Liver (tissue), 9 donors: Measurements from ENCODE around the gene PKP3. TPM values are rescaled to one million over a fixed set of nuclear protein-coding genes. Genes with fewer than 3 reads are reported as not detected.
A peak's percentile ranks its signal among the peaks of the same experiment; 100 is the strongest.

ENCODE experiments used
- DNase-seq: peaks from one replicate; pipeline ENCODE4 v3.0.0-alpha.2; 2017; ENCODE audit warnings: low spot score
- H3K27ac ChIP-seq, 2 donors: one replicate each; pipeline ENCODE4 v1.7.0; 2013; ENCODE audit warnings: inconsistent platforms in 2 of 2, low read length in 2 of 2, control low read depth in 1 of 2, low read depth in 1 of 2, mild to moderate bottlenecking in 1 of 2
- H3K27me3 ChIP-seq, 4 donors: one replicate each; pipeline versions ENCODE4 v1.6.1 to v1.7.0; 2013; ENCODE audit warnings: low read length in 3 of 4, inconsistent platforms in 1 of 4, mild to moderate bottlenecking in 1 of 4, moderate library complexity in 1 of 4; ENCODE audit not compliant: control insufficient read depth in 4 of 4, insufficient read depth in 4 of 4
- H3K36me3 ChIP-seq, 4 donors: one replicate each; pipeline versions ENCODE4 v1.6.1 to v1.7.0; 2013; ENCODE audit warnings: low read length in 3 of 4, mild to moderate bottlenecking in 3 of 4, low read depth in 1 of 4, moderate library complexity in 1 of 4; ENCODE audit not compliant: control insufficient read depth in 4 of 4, insufficient read depth in 3 of 4
- H3K4me1 ChIP-seq, 4 donors: one replicate each; pipeline versions ENCODE4 v1.6.1 to v1.7.0; 2013; ENCODE audit warnings: low read length in 3 of 4, mild to moderate bottlenecking in 3 of 4, moderate library complexity in 1 of 4; ENCODE audit not compliant: control insufficient read depth in 4 of 4, insufficient read depth in 4 of 4
- H3K4me3 ChIP-seq, 3 donors: one replicate each; pipeline versions ENCODE4 v1.6.1 to v1.7.0; 2013; ENCODE audit warnings: low read length in 3 of 3, control low read depth in 1 of 3, low read depth in 1 of 3, mild to moderate bottlenecking in 1 of 3
- H3K9ac ChIP-seq, 2 donors: one replicate each; pipeline ENCODE4 v1.7.0; 2013; ENCODE audit warnings: low read length in 2 of 2, mild to moderate bottlenecking in 2 of 2, moderate library complexity in 2 of 2, control low read depth in 1 of 2, low read depth in 1 of 2
- H3K9me3 ChIP-seq, 4 donors: one replicate each; pipeline versions ENCODE4 v1.6.1 to v1.7.0; 2013; ENCODE audit warnings: low read length in 3 of 4; ENCODE audit not compliant: control insufficient read depth in 4 of 4
- EGR1 ChIP-seq, 2 donors: IDR thresholded peaks; 2 replicates each; pipeline ENCODE4 v1.6.1; 2016 to 2018; ENCODE audit warnings: antibody characterized with exemption in 2 of 2, low read depth in 2 of 2
- FOXA2 ChIP-seq: IDR thresholded peaks from 2 replicates; pipeline ENCODE4 v1.6.1; 2016; ENCODE audit warnings: antibody characterized with exemption
- GABPA ChIP-seq, 2 donors: IDR thresholded peaks in 1 of 2; conservative IDR thresholded peaks in 1 of 2; 2 replicates each; pipeline ENCODE4 v1.6.1; 2016; ENCODE audit warnings: antibody characterized with exemption in 2 of 2, mild to moderate bottlenecking in 1 of 2, moderate library complexity in 1 of 2
- HNF4A ChIP-seq, 2 donors: conservative IDR thresholded peaks; 2 replicates each; pipeline ENCODE4 v1.6.1; 2016; ENCODE audit warnings: antibody characterized with exemption in 2 of 2, mild to moderate bottlenecking in 2 of 2
- JUND ChIP-seq, 2 donors: IDR thresholded peaks; 2 replicates each; pipeline ENCODE4 v1.6.1; 2016; ENCODE audit warnings: antibody characterized with exemption in 2 of 2
- NR2F2 ChIP-seq: IDR thresholded peaks from 2 replicates; pipeline ENCODE4 v1.6.1; 2016; ENCODE audit warnings: antibody characterized with exemption
- RAD21 ChIP-seq, 2 donors: IDR thresholded peaks; 2 replicates each; pipeline ENCODE4 v1.6.1; 2016; ENCODE audit warnings: antibody characterized with exemption in 2 of 2, mild to moderate bottlenecking in 2 of 2
- SP1 ChIP-seq: IDR thresholded peaks from 2 replicates; pipeline ENCODE4 v1.6.1; 2018; ENCODE audit warnings: antibody characterized with exemption, mild to moderate bottlenecking
- YY1 ChIP-seq: IDR thresholded peaks from 2 replicates; pipeline ENCODE4 v1.6.1; 2016; ENCODE audit warnings: antibody characterized with exemption, mild to moderate bottlenecking
- WGBS: extraction: QIAGEN DNeasy Blood & Tissue Kit; methylation state at CpG from one replicate; pipeline ENCODE4 v1.1.7; 2013; 5-methylcytosine and 5-hydroxymethylcytosine counted together
- polyA plus RNA-seq, 2 donors: library from polyadenylated mRNA; stranded (reverse) in 1 of 2; unstranded in 1 of 2; fragments of 200-250 nt in 1 of 2; fragments of >200 nt in 1 of 2; fragmentation: Nextera tagmentation in 1 of 2; extraction: Ambion mirVana in 1 of 2; gene quantifications; one replicate each; pipeline versions ENCODE4 v1.2.1 to v1.2.3, GENCODE V29; 2013 to 2015
- total RNA-seq, 2 donors: library from RNA; depleted of rRNA; stranded (reverse); fragments of >200 nt; gene quantifications; one replicate each; pipeline ENCODE4 v1.2.3, GENCODE V29; 2014
- TF ChIP-seq, protein P1 (sequence below): IDR thresholded peaks from 2 replicates; pipeline ENCODE4 v1.6.1; 2016; ENCODE audit warnings: antibody characterized with exemption, mild to moderate bottlenecking
- TF ChIP-seq, protein P2 (sequence below): IDR thresholded peaks from 2 replicates; pipeline ENCODE4 v1.6.1; 2016; ENCODE audit warnings: antibody characterized with exemption
- TF ChIP-seq, protein P3 (sequence below): IDR thresholded peaks from 2 replicates; pipeline ENCODE4 v1.6.1; 2016; ENCODE audit warnings: antibody characterized with exemption
- TF ChIP-seq, protein P4 (sequence below): IDR thresholded peaks from 2 replicates; pipeline ENCODE4 v1.6.1; 2016; ENCODE audit warnings: antibody characterized with exemption
- TF ChIP-seq, protein P5 (sequence below): fragments of 150-350 bp; IDR thresholded peaks from 2 replicates; pipeline ENCODE4 v1.5.1; 2017; ENCODE audit warnings: improper control_type of control experiment, low read depth, low read length; ENCODE audit not compliant: missing input control
- donor health status: healthy.
- donor health status: healthy.
- donor health status: healthy.
- donor health status: healthy.
- donor health status: healthy.

Gene PKP3
- total and polyA plus RNA-seq, 4 donors = 0.08 to 0.37 (median 0.25) TPM; not detected in 1

DNA sequence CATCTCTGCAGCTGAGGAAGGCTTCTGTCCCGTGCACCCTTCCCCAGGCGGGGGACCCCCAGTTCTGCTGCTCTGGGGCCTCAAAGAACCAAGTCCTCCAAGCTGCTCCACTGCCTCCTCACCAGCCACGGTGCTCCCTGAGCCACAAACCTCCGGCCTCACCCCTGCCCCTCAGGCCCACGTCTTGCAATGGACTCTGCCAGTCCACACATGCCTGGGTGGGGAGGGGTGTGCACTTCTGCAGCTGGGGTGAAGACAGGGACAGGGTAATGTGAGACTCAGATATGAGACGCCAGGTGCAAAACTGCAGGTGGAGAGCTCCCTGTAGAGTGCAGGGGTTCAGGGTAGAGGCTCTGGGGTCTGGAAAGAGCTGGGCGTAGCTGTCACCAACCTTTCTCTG is 52.9 kb downstream of the PKP3 start:
- Histone ChIP-seq H3K27ac (no peak overlapping the region), H3K4me1 (peaks cover 8 to 40% (median 26%) of the 10 kb centered on the region in 4 donors), H3K9me3 (no peaks in the 10 kb centered on the region), H3K36me3 (peaks cover 0 to 1% (median 0%) of the 10 kb centered on the region in 4 donors), H3K27me3 (no peaks in the 10 kb centered on the region), H3K4me3 (no peak overlapping the region), H3K9ac (no peak overlapping the region)
- WGBS = 79% methylated on average over 7 of the region's 7 CpGs
- TF ChIP-seq, protein P1, sequence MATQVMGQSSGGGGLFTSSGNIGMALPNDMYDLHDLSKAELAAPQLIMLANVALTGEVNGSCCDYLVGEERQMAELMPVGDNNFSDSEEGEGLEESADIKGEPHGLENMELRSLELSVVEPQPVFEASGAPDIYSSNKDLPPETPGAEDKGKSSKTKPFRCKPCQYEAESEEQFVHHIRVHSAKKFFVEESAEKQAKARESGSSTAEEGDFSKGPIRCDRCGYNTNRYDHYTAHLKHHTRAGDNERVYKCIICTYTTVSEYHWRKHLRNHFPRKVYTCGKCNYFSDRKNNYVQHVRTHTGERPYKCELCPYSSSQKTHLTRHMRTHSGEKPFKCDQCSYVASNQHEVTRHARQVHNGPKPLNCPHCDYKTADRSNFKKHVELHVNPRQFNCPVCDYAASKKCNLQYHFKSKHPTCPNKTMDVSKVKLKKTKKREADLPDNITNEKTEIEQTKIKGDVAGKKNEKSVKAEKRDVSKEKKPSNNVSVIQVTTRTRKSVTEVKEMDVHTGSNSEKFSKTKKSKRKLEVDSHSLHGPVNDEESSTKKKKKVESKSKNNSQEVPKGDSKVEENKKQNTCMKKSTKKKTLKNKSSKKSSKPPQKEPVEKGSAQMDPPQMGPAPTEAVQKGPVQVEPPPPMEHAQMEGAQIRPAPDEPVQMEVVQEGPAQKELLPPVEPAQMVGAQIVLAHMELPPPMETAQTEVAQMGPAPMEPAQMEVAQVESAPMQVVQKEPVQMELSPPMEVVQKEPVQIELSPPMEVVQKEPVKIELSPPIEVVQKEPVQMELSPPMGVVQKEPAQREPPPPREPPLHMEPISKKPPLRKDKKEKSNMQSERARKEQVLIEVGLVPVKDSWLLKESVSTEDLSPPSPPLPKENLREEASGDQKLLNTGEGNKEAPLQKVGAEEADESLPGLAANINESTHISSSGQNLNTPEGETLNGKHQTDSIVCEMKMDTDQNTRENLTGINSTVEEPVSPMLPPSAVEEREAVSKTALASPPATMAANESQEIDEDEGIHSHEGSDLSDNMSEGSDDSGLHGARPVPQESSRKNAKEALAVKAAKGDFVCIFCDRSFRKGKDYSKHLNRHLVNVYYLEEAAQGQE = no peak
- TF ChIP-seq, protein P2, sequence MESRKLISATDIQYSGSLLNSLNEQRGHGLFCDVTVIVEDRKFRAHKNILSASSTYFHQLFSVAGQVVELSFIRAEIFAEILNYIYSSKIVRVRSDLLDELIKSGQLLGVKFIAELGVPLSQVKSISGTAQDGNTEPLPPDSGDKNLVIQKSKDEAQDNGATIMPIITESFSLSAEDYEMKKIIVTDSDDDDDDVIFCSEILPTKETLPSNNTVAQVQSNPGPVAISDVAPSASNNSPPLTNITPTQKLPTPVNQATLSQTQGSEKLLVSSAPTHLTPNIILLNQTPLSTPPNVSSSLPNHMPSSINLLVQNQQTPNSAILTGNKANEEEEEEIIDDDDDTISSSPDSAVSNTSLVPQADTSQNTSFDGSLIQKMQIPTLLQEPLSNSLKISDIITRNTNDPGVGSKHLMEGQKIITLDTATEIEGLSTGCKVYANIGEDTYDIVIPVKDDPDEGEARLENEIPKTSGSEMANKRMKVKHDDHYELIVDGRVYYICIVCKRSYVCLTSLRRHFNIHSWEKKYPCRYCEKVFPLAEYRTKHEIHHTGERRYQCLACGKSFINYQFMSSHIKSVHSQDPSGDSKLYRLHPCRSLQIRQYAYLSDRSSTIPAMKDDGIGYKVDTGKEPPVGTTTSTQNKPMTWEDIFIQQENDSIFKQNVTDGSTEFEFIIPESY = no peak
- TF ChIP-seq, protein P3, sequence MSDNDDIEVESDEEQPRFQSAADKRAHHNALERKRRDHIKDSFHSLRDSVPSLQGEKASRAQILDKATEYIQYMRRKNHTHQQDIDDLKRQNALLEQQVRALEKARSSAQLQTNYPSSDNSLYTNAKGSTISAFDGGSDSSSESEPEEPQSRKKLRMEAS = no peak
- TF ChIP-seq EGR1 (IDR thresholded peaks at IDR 0.05; ENCODE audit: low read depth in 2 of 2) = no peak
- no peak for TF ChIP-seq YY1
- TF ChIP-seq NR2F2 = no peak
- TF ChIP-seq, protein P4, sequence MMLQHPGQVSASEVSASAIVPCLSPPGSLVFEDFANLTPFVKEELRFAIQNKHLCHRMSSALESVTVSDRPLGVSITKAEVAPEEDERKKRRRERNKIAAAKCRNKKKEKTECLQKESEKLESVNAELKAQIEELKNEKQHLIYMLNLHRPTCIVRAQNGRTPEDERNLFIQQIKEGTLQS = no peak
- DNase-seq = no peak

DNA sequence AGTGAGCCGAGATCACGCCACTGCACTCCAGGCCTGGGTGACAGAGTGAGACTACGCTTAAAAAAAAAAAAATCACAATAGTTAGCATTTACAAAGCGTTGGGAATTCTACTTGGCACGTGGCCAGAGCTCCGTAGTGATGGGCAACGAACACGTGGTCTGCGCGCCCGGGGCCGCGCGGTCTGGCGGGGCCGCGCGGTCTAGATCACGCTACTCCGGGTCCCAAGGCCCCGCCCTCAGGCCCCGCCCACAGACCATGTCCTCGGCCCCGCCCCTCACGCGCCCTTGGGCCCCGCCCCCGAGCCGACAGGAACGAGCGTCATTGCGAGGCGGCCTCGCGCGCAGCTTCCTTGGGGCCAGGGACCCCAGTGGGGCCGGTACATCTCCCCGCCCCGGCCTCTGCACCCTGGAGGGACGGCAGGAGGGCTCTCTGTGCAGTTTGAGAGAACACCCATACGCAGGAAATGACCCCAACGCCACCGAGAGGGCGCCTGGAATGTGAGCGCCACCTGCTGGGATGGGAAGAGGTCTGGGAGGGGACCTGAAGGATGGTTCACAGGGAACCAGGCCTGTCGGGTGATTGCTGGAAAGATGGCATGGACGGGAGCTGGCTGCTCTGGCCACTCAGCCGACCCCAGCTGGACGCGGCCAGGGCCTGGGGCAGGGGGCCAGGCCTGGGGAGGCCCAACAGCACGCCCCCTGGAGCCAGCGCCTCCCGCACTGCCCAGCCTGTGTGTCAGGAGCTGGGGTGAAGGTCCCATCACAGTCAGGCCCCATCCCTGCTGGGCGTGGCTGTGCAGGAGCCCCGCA is 54.1 kb downstream of the PKP3 start:
- peak overlapping the region; percentile 42 to 75 for H3K9ac ChIP-seq
- no peaks in the 10 kb centered on the region for H3K27me3 ChIP-seq
- peak overlapping the region; percentile 62 to 72 (median 70) for H3K4me3 ChIP-seq
- DNase-seq = peak; percentile 99
- peak overlapping the region; percentile 95 to 96 for H3K27ac ChIP-seq
- peaks cover 8 to 40% (median 27%) of the 10 kb centered on the region in 4 donors for H3K4me1 ChIP-seq
- WGBS = 4% methylated on average over 55 of the region's 55 CpGs
- H3K9me3 ChIP-seq = no peaks in the 10 kb centered on the region
- peaks cover 0 to 7% (median 2%) of the 10 kb centered on the region in 4 donors for H3K36me3 ChIP-seq
- peak; percentile 91 to 95 for TF ChIP-seq RAD21 (IDR thresholded peaks at IDR 0.05)
- TF ChIP-seq, protein P4 = no peak
- TF ChIP-seq, protein P3 = no peak
- TF ChIP-seq EGR1 (IDR thresholded peaks at IDR 0.05; ENCODE audit: low read depth in 2 of 2) = no peak
- TF ChIP-seq, protein P2 = no peak
- peak; percentile 63 for TF ChIP-seq SP1
- TF ChIP-seq, protein P1 = peak; percentile 29
- TF ChIP-seq, protein P5, sequence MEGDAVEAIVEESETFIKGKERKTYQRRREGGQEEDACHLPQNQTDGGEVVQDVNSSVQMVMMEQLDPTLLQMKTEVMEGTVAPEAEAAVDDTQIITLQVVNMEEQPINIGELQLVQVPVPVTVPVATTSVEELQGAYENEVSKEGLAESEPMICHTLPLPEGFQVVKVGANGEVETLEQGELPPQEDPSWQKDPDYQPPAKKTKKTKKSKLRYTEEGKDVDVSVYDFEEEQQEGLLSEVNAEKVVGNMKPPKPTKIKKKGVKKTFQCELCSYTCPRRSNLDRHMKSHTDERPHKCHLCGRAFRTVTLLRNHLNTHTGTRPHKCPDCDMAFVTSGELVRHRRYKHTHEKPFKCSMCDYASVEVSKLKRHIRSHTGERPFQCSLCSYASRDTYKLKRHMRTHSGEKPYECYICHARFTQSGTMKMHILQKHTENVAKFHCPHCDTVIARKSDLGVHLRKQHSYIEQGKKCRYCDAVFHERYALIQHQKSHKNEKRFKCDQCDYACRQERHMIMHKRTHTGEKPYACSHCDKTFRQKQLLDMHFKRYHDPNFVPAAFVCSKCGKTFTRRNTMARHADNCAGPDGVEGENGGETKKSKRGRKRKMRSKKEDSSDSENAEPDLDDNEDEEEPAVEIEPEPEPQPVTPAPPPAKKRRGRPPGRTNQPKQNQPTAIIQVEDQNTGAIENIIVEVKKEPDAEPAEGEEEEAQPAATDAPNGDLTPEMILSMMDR = peak; percentile 69
- TF ChIP-seq JUND (IDR thresholded peaks at IDR 0.05) = no peak
- peak in 1 of 2 donors; percentile 45 for TF ChIP-seq GABPA (IDR thresholded peaks at IDR 0.05 in 1 of 2, conservative IDR thresholded peaks at IDR 0.05 in 1 of 2)
- no peak for TF ChIP-seq HNF4A (conservative IDR thresholded peaks at IDR 0.05)
- TF ChIP-seq FOXA2 = no peak
- peak; percentile 57 for TF ChIP-seq YY1
